ENCODE measurements around the gene ZNF101.

DNA sequence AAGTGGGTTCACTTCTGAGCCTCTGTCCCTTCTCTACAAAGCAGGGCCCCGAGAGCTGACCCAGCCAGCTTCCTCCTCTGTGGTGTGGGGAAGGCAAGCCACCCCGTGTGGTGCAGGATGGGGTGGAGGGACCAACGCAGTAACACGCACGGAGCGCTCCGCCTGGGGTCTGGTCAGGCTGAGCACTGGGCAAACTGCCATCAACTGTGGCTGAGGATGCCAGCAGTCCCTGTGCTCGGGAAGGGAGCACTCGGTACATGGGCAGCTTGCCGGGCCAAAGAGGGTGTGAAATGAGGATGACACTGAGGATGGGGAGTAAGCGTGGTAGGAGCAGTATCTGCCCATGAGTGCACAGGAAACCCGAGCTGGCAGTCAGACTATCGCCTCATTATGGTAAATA is 17.6 kb upstream of the ZNF101 start:
- TF ChIP-seq, protein P1, sequence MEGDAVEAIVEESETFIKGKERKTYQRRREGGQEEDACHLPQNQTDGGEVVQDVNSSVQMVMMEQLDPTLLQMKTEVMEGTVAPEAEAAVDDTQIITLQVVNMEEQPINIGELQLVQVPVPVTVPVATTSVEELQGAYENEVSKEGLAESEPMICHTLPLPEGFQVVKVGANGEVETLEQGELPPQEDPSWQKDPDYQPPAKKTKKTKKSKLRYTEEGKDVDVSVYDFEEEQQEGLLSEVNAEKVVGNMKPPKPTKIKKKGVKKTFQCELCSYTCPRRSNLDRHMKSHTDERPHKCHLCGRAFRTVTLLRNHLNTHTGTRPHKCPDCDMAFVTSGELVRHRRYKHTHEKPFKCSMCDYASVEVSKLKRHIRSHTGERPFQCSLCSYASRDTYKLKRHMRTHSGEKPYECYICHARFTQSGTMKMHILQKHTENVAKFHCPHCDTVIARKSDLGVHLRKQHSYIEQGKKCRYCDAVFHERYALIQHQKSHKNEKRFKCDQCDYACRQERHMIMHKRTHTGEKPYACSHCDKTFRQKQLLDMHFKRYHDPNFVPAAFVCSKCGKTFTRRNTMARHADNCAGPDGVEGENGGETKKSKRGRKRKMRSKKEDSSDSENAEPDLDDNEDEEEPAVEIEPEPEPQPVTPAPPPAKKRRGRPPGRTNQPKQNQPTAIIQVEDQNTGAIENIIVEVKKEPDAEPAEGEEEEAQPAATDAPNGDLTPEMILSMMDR (IDR thresholded peaks at IDR 0.05; ENCODE audit: insufficient read depth, low read length): no peak
- TF ChIP-seq POLR2AphosphoS5 (IDR thresholded peaks at IDR 0.05; ENCODE audit: low read depth): no peak
- TF ChIP-seq, protein P2, sequence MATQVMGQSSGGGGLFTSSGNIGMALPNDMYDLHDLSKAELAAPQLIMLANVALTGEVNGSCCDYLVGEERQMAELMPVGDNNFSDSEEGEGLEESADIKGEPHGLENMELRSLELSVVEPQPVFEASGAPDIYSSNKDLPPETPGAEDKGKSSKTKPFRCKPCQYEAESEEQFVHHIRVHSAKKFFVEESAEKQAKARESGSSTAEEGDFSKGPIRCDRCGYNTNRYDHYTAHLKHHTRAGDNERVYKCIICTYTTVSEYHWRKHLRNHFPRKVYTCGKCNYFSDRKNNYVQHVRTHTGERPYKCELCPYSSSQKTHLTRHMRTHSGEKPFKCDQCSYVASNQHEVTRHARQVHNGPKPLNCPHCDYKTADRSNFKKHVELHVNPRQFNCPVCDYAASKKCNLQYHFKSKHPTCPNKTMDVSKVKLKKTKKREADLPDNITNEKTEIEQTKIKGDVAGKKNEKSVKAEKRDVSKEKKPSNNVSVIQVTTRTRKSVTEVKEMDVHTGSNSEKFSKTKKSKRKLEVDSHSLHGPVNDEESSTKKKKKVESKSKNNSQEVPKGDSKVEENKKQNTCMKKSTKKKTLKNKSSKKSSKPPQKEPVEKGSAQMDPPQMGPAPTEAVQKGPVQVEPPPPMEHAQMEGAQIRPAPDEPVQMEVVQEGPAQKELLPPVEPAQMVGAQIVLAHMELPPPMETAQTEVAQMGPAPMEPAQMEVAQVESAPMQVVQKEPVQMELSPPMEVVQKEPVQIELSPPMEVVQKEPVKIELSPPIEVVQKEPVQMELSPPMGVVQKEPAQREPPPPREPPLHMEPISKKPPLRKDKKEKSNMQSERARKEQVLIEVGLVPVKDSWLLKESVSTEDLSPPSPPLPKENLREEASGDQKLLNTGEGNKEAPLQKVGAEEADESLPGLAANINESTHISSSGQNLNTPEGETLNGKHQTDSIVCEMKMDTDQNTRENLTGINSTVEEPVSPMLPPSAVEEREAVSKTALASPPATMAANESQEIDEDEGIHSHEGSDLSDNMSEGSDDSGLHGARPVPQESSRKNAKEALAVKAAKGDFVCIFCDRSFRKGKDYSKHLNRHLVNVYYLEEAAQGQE (IDR thresholded peaks at IDR 0.05; ENCODE audit: insufficient replicate concordance, low read depth): no peak
- no peak for TF ChIP-seq SPI1 (IDR thresholded peaks at IDR 0.05; ENCODE audit: borderline replicate concordance, low read depth)

Data from HL-60 (cell line).